ENCODE measurements around the gene NACC1. TPM values are rescaled to one million over a fixed set of nuclear protein-coding genes. Genes with fewer than 3 reads are reported as not detected.

The NACC1 gene
- total and polyA plus RNA-seq, 2 donors from 2014 or later = 16.7 to 46.1 TPM

DNA sequence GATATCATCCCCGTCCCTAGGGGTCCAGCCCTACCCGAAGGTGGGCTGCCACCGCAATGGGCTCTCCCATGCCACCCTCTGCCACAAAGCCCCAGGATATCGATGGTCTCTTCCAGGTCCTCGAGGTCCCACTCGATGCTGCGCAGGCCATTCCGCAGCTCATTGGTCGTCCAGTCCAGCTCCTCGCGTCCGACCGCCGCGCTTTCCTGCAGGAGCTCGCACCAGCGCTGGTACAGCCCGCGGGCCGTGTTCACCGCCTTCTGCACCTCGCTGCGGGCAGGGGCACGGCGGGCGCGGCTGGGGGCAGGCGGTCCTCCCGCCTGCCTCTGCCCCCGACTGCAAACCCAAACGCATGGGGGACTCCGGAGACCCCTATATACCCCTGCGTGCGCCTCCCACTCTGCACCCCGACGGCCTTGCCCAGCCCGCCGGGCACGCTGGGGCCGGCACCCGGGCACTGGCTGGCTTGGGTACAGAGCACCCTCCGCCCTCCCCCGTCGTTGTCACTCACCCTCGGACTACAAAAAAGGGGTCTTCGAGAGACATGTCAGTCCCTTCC is 31.6 kb downstream of the NACC1 start:
- DNase-seq = peak; percentile 70 to 89 (median 76)

DNA sequence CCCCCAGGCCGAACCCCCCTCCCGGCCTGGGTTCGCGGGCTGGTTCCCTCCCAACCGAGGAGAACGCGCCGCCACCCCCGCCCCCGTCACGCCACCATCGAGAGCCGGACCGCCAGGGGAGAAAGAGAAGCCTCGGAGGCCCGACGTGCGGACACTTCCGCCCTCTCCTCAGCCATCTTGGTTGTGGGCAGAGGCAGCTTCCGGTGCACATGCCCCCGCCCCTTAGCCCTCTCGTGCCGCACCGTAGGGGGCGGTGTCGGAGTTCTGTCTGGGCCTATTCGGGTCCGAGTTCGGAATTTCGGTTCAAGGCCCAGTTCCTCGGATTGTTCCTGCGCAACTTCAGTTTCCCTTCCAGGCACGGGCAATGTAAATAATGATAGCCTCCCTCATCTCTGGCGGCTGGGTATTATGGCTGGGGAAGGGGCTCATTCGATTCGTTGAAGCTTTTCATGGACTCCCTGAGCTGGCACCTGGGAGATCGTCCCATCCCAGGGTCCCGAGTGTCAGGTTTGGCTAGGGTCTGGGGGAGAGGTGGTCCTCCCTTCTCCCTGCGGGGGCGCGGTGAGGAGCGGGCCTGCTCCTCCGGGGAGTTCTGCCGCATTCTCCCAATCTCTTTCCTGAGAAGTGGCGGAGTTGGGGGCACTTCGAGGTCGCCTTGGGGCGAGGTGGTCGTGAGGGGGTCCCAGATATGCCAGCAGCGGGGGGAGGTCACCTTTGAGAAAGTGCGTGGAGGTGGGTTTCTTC is 32.3 kb downstream of the NACC1 start, which contains the start of the genes IER2 and STX10:
Gene IER2 (plus strand): TSS at position 225 of the 744 bp plus-strand sequence. CDS start 2,776 bp downstream, outside the sequence.
Gene STX10 (minus strand): TSS at position 189 of the 744 bp plus-strand sequence. CDS start 202 bp downstream, outside the sequence.
- Histone ChIP-seq H3K4me3 (ENCODE audit: low read length in 3 of 3) (peak within 1 kb of the TSS; percentile 84 to 98 (median 96)), H3K27me3 (ENCODE audit: control insufficient read depth, insufficient read depth, low read length) (no peaks in the 10 kb centered on the region), H3K9ac (ENCODE audit: low read length in 3 of 3) (peak within 1 kb of the TSS; percentile 95 to 100 (median 98)), H3K27ac (ENCODE audit: low read depth in 2 of 2, low read length in 2 of 2) (peak within 1 kb of the TSS; percentile 98 to 100), H3K36me3 (ENCODE audit: control insufficient read depth in 2 of 3, insufficient read depth in 3 of 3, low read length in 3 of 3) (no peaks in the 10 kb centered on the region), H3K4me1 (ENCODE audit: control insufficient read depth in 2 of 3, insufficient read depth in 2 of 3, low read depth in 1 of 3, low read length in 3 of 3) (peaks cover 0 to 10% (median 0%) of the 10 kb centered on the region in 3 donors), H3K9me3 (ENCODE audit: control insufficient read depth in 2 of 3, insufficient read depth in 1 of 3, low read length in 3 of 3) (no peaks in the 10 kb centered on the region)
- intact Hi-C loops (cut with DNase I) = no loop called here
- TF ChIP-seq, protein P1, sequence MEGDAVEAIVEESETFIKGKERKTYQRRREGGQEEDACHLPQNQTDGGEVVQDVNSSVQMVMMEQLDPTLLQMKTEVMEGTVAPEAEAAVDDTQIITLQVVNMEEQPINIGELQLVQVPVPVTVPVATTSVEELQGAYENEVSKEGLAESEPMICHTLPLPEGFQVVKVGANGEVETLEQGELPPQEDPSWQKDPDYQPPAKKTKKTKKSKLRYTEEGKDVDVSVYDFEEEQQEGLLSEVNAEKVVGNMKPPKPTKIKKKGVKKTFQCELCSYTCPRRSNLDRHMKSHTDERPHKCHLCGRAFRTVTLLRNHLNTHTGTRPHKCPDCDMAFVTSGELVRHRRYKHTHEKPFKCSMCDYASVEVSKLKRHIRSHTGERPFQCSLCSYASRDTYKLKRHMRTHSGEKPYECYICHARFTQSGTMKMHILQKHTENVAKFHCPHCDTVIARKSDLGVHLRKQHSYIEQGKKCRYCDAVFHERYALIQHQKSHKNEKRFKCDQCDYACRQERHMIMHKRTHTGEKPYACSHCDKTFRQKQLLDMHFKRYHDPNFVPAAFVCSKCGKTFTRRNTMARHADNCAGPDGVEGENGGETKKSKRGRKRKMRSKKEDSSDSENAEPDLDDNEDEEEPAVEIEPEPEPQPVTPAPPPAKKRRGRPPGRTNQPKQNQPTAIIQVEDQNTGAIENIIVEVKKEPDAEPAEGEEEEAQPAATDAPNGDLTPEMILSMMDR (IDR thresholded peaks at IDR 0.05; ENCODE audit: borderline replicate concordance, extremely low read depth, insufficient read depth) = peak; percentile 59
- no peak for FAIRE-seq
- DNase-seq = peak; percentile 95 to 99 (median 97)

More for the DNA sequence above, 31.6 kb downstream of the NACC1 start:
- Histone ChIP-seq H3K9ac (ENCODE audit: low read length in 3 of 3) (peak overlapping the region; percentile 30 to 68 (median 61)), H3K9me3 (ENCODE audit: control insufficient read depth in 2 of 3, insufficient read depth in 1 of 3, low read length in 3 of 3) (no peaks in the 10 kb centered on the region), H3K27ac (ENCODE audit: low read depth in 2 of 2, low read length in 2 of 2) (peak overlapping the region; percentile 98 to 100), H3K4me3 (ENCODE audit: low read length in 3 of 3) (peak overlapping the region; percentile 81 to 98 (median 84)), H3K27me3 (ENCODE audit: control insufficient read depth, insufficient read depth, low read length) (no peaks in the 10 kb centered on the region), H3K4me1 (ENCODE audit: control insufficient read depth in 2 of 3, insufficient read depth in 2 of 3, low read depth in 1 of 3, low read length in 3 of 3) (peaks cover 0 to 7% (median 0%) of the 10 kb centered on the region in 3 donors), H3K36me3 (ENCODE audit: control insufficient read depth in 2 of 3, insufficient read depth in 3 of 3, low read length in 3 of 3) (no peaks in the 10 kb centered on the region)
- TF ChIP-seq, protein P1 (IDR thresholded peaks at IDR 0.05; ENCODE audit: borderline replicate concordance, extremely low read depth, insufficient read depth) = no peak
- no peak for FAIRE-seq
- intact Hi-C loops (cut with DNase I) = no loop called here

- intact Hi-C loops (cut with DNase I) = no loop called here
- DNase-seq = peak in 2 of 5 donors; percentile 24 to 68
- peaks cover 0 to 12% (median 0%) of the 10 kb centered on the region in 3 donors for H3K4me1 ChIP-seq (ENCODE audit: control insufficient read depth in 2 of 3, insufficient read depth in 2 of 3, low read depth in 1 of 3, low read length in 3 of 3)
- peak overlapping the region; percentile 95 to 100 (median 98) for H3K9ac ChIP-seq (ENCODE audit: low read length in 3 of 3)
- H3K36me3 ChIP-seq (ENCODE audit: control insufficient read depth in 2 of 3, insufficient read depth in 3 of 3, low read length in 3 of 3) = no peaks in the 10 kb centered on the region
- peak overlapping the region; percentile 98 to 100 for H3K27ac ChIP-seq (ENCODE audit: low read depth in 2 of 2, low read length in 2 of 2)
- no peak for FAIRE-seq
- H3K27me3 ChIP-seq (ENCODE audit: control insufficient read depth, insufficient read depth, low read length) = no peaks in the 10 kb centered on the region
- H3K9me3 ChIP-seq (ENCODE audit: control insufficient read depth in 2 of 3, insufficient read depth in 1 of 3, low read length in 3 of 3) = no peaks in the 10 kb centered on the region
- TF ChIP-seq, protein P1 (IDR thresholded peaks at IDR 0.05; ENCODE audit: borderline replicate concordance, extremely low read depth, insufficient read depth) = no peak
- peak overlapping the region; percentile 84 to 98 (median 96) for H3K4me3 ChIP-seq (ENCODE audit: low read length in 3 of 3)
Observed at GRCh38 chr19:13150931-13151604, 33.0 kb downstream of the NACC1 start.

All from kidney (tissue), 14 donors.